B cell (primary cell): ENCODE results near the gene LDLRAD3.

Experiments used
- CTCF ChIP-seq: fragments of 200-600 bp; IDR thresholded peaks from one replicate; pipeline ENCODE4 v1.8.0; 2022; ENCODE audit warnings: antibody characterized with exemption, mild to moderate bottlenecking
- EZH2 ChIP-seq: IDR thresholded peaks from 2 replicates; pipeline ENCODE4 v1.6.1; 2012; ENCODE audit warnings: borderline replicate concordance, low read depth, mild to moderate bottlenecking, moderate library complexity, low read length; ENCODE audit not compliant: insufficient read depth, poor library complexity, severe bottlenecking

GRCh38 chr11:35951680-35952079 is 7.8 kb downstream of the LDLRAD3 start:
- TF ChIP-seq CTCF = no peak
- no peak for TF ChIP-seq EZH2
